Measurements from ENCODE around the gene PAM.

PAM gene

GRCh38 chr5:102782217-102782872, 27.2 kb downstream of the PAM start:
- no peak for DNase-seq

DNA sequence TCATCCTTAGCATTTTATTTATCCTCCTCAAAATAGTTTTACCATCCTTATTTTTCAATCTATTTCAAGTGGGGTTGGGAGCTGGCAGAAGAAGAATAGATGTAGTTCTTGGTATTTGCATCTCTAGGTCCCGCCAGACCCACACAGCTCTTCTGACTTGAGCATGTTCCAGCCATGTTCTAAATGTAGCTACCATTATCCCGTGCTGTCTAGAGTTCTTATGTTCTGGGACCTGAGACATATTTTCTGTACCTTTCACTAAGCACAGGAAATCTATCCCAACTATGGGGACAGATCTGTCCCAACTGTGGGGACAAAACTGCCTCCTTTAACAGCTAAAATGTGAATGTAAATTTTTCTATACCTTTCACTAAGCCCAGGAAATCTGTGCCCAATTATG, 32.0 kb downstream of the PAM start:
- no peak for DNase-seq

DNA sequence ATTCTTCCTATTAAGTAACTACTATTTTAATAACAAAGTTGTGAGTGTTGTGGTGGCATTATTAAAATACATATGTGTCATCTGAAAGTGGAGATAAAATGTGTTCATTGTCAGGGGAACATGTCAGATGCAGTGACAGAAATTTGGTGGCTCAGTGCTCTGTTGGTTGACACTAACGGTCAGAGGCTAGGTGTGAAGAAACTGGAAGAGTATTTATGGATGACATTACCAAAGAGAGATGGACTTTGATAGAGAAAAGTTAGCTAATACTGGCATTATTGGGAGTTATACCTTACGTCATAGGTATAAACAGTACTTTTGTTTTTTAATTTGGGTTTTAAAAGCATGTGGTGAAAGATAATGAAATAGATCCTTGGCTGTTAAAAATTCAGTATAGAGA, 33.7 kb downstream of the PAM start:
- no peak for DNase-seq

GRCh38 chr5:102789469-102789868, 34.4 kb downstream of the PAM start:
- DNase-seq: no peak

GRCh38 chr5:102790748-102791147, 35.6 kb downstream of the PAM start:
- no peak for DNase-seq

- peak; percentile 15 for DNase-seq
Observed at GRCh38 chr5:102792705-102793104, 37.6 kb downstream of the PAM start.

DNA sequence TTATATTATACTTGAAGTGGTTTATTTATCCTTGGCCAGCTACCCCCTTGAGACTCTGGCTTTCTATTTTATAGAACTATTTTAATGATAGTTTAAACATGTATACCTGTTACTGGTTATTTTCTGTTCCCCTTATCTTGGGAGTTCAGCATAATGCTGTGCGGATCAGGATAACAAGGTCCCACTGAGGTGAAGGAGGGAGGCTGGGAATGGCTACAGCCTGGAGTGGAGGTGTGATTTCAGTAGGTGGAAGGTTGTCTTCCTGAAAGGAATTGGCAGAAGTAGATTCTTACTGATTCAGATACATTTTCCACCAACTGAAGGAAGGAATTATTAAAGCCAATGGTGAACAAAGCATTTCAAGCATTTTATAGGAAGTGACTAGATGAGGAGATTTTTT, 38.9 kb downstream of the PAM start:
- DNase-seq: no peak

DNA sequence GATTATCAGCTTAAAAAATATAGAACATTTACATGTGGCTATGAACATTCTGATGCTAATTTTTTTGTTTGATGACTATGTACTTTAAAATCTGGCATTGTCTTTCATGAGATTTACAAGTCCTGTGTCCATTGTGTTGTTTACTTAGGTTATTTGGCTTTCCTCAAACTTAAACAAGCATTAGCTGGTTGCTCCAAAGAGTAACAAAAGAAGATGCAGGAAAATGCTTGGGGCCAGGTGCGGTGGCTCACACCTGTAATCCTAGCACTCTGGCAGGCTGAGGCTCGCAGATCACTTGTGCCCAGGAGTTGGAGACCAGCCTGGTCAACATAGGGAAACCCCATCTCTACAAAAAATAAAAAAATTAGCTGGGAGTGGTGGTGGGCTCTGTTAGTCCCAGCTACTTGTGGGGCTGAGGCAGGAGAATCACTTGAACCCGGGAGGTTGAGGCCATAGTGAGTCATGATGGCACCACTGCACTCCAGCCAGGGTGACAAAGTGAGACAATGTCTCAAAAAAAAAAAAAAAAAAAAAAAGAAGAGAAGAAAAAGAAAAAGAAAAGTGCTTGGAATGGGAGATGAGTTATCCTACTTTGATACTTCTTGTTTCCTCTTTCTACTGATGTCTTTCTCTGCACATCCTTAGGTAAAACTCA, 39.7 kb downstream of the PAM start:
- no peak for DNase-seq

DNA sequence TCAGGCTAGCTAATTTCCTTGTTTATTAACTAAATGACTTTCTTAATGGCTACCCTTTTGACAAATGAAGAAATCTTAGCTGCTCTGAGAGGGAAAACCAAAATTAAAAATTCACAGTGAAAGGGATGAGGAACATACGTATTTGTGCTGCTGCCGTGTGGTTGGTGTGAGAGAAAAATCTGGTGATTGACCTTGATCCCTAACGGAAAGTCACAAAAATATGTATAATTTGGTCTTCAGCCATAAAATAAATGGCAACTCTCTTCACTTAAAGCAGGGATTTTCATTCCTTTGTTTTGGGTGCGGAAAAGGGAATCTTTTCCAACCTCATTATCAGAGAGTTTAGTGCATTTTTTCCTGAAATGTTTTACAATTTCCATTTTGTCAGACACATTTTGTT, 40.4 kb downstream of the PAM start:
- DNase-seq: no peak

DNA sequence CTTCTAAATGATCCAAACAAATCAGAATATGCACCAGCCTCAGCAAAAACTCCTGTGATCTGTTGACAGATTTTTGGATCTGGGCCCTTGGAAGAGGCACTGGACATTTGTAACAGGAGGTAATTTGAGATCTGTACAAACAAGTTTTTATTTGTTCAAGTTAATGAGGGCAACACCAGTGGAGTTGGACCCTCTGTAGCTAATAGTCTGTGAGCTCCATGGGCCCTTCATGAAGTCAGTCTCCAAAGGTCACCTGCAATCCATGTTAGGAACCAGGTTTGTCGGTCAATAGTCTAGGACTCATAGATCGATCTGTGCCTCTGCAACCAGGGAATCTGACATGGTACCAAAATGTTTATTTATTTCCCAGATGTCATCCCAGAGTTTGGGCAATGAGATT, 40.9 kb downstream of the PAM start:
- DNase-seq: no peak

- DNase-seq: no peak
Observed at GRCh38 chr5:102796498-102796897, 41.4 kb downstream of the PAM start.

GRCh38 chr5:102797322-102797884, 42.3 kb downstream of the PAM start:
- DNase-seq: no peak

GRCh38 chr5:102798104-102798785, 43.1 kb downstream of the PAM start:
- DNase-seq: no peak

GRCh38 chr5:102799017-102799416, 43.9 kb downstream of the PAM start:
- DNase-seq: no peak

GRCh38 chr5:102800427-102800826, 45.3 kb downstream of the PAM start:
- no peak for DNase-seq

GRCh38 chr5:102801371-102801770, 46.3 kb downstream of the PAM start:
- DNase-seq: peak; percentile 44

DNA sequence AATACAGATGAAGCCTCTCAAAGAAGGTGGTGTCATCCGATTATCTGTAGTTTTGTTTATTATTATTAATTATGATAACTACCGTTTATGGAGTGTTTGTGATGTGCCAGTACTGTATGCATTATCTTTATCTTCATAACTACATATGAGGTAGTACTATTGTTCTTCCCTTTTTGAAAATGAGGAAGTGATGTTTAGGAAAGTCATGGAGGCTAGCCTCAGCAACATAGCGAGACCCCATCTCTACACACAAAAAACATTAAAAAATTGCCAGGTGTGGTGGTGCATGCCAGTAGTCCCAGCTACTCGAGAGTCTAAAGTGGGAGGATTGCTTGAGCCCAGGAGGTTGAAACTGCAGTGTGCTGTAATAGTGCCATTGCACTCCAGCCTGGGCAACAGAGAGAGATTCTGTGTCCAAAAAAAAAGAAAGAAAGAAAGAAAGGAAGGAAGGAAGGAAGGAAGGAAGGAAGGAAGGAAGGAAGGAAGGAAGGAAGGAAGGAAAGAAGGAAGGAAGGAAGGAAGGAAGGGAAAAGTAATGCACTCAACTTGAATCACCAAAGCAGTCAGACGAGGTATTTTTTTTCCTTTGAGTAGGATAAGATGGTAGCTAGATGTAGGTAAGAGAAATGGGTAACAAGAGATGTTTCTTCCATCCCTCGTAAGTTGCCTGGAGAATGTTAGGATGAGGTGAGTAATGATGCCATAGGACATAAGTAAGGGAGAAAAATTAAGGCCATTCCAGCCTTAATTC, 47.8 kb downstream of the PAM start:
- DNase-seq: no peak

GRCh38 chr5:102807878-102808502, 52.9 kb downstream of the PAM start:
- no peak for DNase-seq

DNA sequence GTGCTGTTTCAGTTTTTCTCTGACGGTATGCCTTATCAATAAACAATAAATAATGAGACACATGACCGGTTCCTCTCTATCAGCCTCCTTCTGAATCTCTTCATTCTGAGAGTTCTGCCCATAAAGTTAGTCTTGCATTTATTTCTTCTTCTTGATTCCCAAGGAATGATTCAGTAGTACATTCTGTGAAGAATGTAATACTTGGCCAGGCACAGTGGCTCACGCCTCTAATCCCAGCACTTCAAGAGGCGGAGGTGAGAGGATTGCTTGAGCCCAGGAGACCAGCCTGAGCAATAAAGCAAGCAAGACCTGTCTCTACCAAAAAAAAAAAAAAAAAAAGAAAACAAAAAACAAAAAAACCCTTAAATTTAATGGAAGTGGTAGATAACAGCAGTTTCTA, 53.9 kb downstream of the PAM start:
- DNase-seq: no peak

DNA sequence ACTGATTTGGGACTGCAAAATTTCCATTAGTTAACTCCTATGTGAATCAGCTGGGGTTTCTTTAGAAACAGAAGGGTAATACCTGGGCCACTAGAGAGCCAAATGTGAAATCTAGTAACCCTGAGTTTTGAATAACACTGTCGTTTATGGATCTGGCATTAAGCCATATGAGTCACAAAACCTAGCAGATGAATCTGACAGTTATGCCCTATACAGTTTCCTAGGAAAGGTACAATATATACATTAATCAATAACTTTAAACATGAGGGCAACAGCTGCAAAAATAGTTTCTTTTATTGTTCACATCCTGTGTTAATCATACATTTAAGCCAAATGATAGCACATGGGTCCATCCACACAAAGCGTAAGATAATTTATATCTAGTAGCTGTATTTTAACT, 56.9 kb downstream of the PAM start:
- no peak for DNase-seq

GRCh38 chr5:102813740-102814139, 58.6 kb downstream of the PAM start:
- no peak for DNase-seq

DNA sequence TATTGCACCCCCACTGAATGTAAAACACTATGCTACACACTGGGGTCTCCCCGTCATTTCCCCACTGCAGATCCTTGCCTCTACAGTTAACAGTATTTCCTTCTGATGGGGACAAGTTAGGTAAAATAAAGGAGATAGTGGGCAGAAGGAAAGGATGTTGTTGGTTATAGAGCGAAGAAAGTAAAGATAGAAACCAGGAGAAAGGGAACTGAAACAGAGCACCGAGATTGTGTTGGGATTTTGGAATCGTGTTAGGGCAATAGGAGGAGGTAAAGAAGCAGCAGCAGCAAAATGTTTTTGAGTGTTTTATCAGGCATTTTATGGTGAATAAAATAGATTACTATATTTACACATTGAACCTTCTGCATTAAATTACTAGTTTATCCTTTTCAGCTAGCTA, 60.0 kb downstream of the PAM start:
- DNase-seq: no peak
